Head of caudate nucleus (tissue), 42 donors: ENCODE measurements around the gene HOXC4.
A peak's percentile ranks its signal among the peaks of the same experiment; 100 is the strongest.
"Not testable (repeated sequence)": the region's sequence is repeated elsewhere in the genome, so short reads cannot be mapped to it uniquely, and the experiment has no call there.

Source experiments
- DNase-seq, 42 donors: peaks; one replicate each; pipeline versions ENCODE4 v3.0.0 to v3.0.0-alpha.2; 2020 to 2021; ENCODE audit warnings: mixed read lengths in 7 of 42
- intact Hi-C: fragments of 100-400 bp; cut with DNase I; formaldehyde crosslinking; loops from one replicate; pipeline ENCODE4 v1.15.0; 2022

The HOXC4 gene

GRCh38 chr12:54071942-54072341 lies 18.3 kb downstream of the HOXC4 start:
- intact Hi-C loops, result no loop called here
- DNase-seq, result no peak

GRCh38 chr12:54074308-54074707 lies 20.7 kb downstream of the HOXC4 start:
- no peak for DNase-seq
- intact Hi-C loops, result no loop called here

- DNase-seq, result no peak
- intact Hi-C loops, result no loop called here
Observed at GRCh38 chr12:54075409-54075808, 21.8 kb downstream of the HOXC4 start.

GRCh38 chr12:54075974-54076373 lies 22.3 kb downstream of the HOXC4 start:
- intact Hi-C loops, result no loop called here
- no peak for DNase-seq

- intact Hi-C loops, DNase-seq: not testable (repeated sequence)
Observed at GRCh38 chr12:54077843-54078242, 24.2 kb downstream of the HOXC4 start.

DNA sequence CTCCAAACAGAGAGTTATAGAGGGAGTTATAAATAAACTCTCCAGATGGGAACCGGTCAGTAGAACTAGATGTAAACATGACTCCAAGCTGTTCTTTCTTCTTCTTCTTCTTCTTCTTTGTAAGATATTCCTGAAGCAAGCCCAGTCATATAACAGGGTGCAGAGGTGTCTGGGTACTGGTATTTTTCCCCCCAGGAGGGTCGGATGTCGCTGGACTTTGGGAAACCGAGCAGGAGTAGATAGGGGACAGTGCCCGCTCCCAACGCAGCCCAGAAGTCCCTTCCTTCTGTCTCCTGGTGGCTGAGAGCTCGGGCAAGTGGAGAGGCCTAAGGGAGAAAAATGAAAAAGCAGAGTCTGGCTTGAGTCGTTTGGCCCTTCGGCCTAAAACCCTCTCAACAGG lies 25.5 kb downstream of the HOXC4 start:
- intact Hi-C loops, DNase-seq: not testable (repeated sequence)

DNA sequence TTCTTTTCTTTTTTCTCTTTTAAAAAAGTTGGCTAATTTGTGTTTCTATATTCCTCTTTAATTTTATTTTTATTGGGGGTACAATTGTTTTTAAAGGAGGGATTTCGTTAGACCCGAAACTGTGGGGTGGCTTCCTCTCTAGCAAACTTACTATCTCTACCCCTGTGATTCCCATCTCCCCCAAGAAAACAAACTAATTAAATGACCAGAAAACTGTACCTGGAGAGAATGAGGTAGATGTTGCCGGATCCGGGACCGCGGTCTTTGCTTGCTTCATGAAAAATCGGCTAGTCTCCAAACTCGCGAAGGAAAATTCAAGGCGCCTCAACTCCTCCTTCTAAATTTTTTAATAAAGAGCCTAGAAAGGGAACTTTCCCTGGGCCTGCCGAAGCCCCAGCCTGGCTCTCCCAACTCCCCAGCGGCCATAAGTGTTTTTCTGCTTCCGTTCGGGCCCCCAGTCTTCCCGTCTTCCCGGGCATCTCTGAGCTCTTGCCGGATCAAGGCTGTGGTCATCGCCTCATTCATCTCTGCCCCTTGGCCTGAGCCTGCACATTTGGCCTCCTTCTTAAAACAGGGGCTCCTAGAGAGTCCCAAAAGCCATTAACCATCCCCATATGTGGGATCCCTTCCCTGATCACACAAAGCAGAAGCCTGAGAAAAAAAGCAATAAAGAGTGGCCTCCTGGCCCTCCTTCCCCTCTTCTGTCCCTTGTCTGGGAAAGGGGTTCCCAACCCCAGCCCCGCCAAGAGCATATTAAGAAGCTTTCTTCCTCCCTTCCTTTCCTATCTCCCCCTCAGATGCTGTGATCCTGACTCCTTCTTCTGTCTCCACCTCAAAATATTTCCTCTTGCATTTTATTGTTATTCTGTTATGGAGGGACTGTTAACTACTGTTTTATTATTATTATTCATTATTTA lies 26.6 kb downstream of the HOXC4 start:
- DNase-seq, intact Hi-C loops: not testable (repeated sequence)

- intact Hi-C loops, DNase-seq: not testable (repeated sequence)
Observed at GRCh38 chr12:54081053-54081514, 27.4 kb downstream of the HOXC4 start.

GRCh38 chr12:54081581-54082396 lies 28.2 kb downstream of the HOXC4 start:
- intact Hi-C loops, result not testable (repeated sequence)

GRCh38 chr12:54082397-54082892 lies 28.8 kb downstream of the HOXC4 start:
- DNase-seq, result peak in 27 of 42 donors; percentile 7 to 49 (median 17)
- intact Hi-C loops, result no loop called here

More at GRCh38 chr12:54081581-54082396, 28.2 kb downstream of the HOXC4 start:
- DNase-seq, result not testable (repeated sequence)

DNA sequence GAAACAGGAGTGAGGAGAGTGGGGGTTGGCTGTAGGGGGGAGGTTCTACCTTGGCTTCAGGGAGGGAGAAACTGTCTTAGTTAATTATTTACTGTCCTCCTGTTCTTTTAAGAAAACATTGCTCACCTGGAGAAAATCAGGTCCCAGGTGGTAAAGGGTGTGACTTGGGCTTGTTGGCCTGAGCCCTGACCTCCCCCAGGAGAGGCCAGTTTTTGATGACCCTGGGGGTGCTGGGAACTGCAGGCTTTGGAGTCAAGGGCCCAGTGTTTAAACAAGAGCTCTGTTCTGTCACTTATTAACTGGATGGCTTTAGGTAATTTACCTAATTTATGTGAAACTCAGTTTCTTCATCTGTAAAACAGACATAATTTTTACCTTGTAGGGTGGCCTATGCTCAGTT lies 34.4 kb downstream of the HOXC4 start:
- intact Hi-C loops, DNase-seq: not testable (repeated sequence)

DNA sequence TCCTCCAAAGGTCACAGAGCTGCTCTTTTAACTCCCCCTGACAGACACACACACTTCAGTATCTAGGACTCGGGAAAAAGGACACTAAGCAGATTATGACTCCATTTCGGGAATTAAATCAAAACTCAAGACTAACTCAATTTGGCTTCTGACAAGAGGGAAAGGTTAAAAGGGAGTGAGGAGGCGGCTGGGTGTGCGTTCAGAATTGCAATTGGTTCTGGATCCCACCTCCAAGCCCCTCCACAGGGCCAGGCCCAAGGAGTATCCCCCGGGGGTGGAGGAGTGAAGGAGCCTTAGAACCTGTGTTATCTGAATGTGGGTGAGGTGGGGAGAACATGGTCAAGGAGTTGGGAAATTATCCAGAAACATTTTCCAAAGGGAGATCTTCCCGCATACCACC lies 35.8 kb downstream of the HOXC4 start:
- intact Hi-C loops, DNase-seq: not testable (repeated sequence)

- DNase-seq, intact Hi-C loops: not testable (repeated sequence)
Observed at GRCh38 chr12:54090312-54090711, 36.7 kb downstream of the HOXC4 start.

DNA sequence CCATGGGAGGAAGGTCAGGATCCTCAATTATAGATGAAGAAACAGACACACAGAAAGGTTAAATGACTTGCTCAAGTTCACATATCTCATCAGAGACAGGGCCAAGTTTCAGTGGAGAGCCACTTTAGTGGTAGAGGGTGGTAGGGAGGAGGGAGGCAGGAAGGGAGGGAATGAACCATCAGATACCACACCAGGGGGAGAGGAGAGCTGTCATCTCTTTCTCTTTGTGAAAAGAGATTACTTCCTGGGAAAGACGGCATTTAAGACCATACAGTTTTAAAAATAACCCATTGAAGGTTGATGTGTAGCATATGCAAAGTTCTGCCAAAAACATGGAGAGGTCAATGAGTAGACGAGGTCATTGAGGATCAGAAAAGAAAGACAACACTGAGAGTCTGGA lies 39.3 kb downstream of the HOXC4 start:
- DNase-seq, intact Hi-C loops: not testable (repeated sequence)

DNA sequence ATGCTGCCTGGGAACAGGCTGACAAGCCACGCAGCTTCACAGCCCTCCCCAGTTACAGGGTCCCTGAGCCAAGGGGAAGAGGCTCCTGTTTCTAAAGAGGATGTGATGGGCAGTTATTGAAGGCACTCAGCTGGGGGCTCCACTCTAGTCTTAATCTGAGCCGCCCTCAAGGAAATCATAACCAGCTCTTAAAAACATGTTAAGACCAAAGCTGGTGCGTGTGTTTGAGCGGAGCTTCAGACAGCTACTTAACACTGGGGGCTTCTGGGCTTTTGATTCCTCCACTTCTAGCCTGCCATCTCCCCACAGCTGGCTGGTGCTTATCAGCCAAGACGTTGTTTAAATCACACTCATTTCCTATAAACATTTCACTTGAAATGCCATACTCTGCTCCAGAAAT lies 42.3 kb downstream of the HOXC4 start:
- intact Hi-C loops, DNase-seq: not testable (repeated sequence)

GRCh38 chr12:54098644-54099043 lies 45.0 kb downstream of the HOXC4 start:
- intact Hi-C loops, DNase-seq: not testable (repeated sequence)

GRCh38 chr12:54100588-54100987 lies 47.0 kb downstream of the HOXC4 start:
- intact Hi-C loops, DNase-seq: not testable (repeated sequence)

DNA sequence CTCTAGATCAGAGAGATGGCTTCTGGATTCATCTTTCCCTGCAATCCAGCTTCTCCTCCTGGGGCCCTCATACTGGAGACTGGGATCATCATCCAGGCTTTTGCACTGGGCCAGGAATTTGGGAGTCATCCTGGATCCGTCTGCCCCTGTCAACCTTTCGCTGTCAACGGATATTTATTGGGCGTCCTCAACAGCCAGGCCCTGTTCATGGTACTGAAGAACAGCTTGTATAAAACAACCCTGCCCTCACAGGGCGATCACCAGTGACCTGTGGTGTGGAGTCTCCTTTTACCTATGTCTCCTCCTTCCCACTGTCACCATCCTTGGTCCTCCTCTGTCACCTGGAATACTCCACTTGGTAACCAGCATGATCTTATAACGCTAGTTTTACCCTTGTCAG lies 48.6 kb downstream of the HOXC4 start:
- intact Hi-C loops, DNase-seq: not testable (repeated sequence)

- DNase-seq, intact Hi-C loops: not testable (repeated sequence)
Observed at GRCh38 chr12:54103827-54104226, 50.2 kb downstream of the HOXC4 start.
